ENCODE measurements around the gene TEX48. TPM values are rescaled to one million over a fixed set of nuclear protein-coding genes. Genes with fewer than 3 reads are reported as not detected.

The TEX48 gene
- total and polyA plus RNA-seq, 2 experiments from 2014 or later, result not detected

DNA sequence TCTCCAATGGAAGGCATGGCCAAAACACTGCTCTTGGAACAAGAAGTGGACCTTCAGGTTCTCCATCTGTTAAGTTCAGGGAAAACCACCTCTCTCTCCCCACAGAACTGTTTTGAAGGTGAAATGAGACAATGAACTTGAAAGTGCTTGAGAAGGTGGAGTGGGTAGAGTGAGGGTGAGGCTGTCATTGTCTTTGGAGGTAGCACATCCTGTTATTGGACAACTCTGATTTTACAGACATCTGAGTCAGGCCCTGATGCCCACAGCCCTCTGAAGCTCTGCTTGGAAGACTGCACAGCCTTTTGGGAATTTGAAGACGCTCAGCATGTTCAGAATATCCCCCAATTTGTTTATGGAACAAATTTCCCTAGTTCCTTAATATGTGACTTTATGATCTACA lies 27.6 kb upstream of the TEX48 start (continued):
- no peak for TF ChIP-seq ZNF114 (CRISPR knock-in tag; IDR thresholded peaks at IDR 0.05)

DNA sequence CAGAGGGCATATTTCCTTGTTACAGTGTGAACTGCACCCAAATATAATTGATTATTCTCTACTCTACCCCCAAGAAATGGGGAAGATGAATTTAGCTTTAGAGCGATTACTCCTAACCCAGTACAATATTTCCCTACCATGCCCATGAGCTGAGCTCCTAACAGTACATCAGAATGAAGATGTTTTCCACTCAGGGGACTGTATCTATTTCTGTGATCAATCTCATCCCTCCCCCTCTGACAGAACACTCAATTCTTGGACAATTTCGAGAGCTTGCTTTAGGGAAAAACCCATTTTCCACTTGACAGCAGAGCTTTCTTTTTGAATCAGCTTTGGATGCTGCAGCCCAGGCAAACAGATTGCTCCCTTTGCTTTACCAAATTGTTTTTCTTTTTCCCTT lies 24.7 kb upstream of the TEX48 start:
- H3K27me3 Mint-ChIP-seq (ENCODE audit: insufficient read depth, low read depth, poor library complexity), result no peaks in the 10 kb centered on the region
- H3K27ac Mint-ChIP-seq, result no peak overlapping the region
- no peaks in the 10 kb centered on the region for H3K9me2 ChIP-seq (ENCODE audit: insufficient read depth)
- no peaks in the 10 kb centered on the region; the same call in 2 of the 3 replicates for H3K9me3 Mint-ChIP-seq
- H4K20me1 ChIP-seq (replicated peaks; ENCODE audit: insufficient read depth), result no peaks in the 10 kb centered on the region
- no peaks in the 10 kb centered on the region for H3K4me1 ChIP-seq (ENCODE audit: insufficient read depth)
- H3K27ac ChIP-seq (ENCODE audit: low read depth), result no peak overlapping the region
- H3K4me2 ChIP-seq, result no peak overlapping the region
- no peaks in the 10 kb centered on the region for H3K36me3 ChIP-seq (ENCODE audit: insufficient read depth)
- H3F3A ChIP-seq (replicated peaks; ENCODE audit: low read depth), result no peaks in the 10 kb centered on the region
- no peak for DNase-seq (ENCODE audit: low spot score)
- no peak overlapping the region for H3K4me3 Mint-ChIP-seq
- no peaks in the 10 kb centered on the region for H3K79me2 ChIP-seq (replicated peaks; ENCODE audit: insufficient read depth)
- no peaks in the 10 kb centered on the region for H3K4me1 Mint-ChIP-seq
- H2AFZ ChIP-seq, result no peak overlapping the region; the same call in 1 of the 2 replicates
- no peaks in the 10 kb centered on the region for H3K27me3 ChIP-seq (ENCODE audit: insufficient read depth)
- no peak overlapping the region for H3K4me3 ChIP-seq
- H3K36me3 Mint-ChIP-seq (ENCODE audit: low read depth), result no peaks in the 10 kb centered on the region
- ATAC-seq, result no peak
- TF ChIP-seq JUNB (IDR thresholded peaks at IDR 0.05; ENCODE audit: unreplicated experiment) (no peak), ZNF114 (CRISPR knock-in tag; IDR thresholded peaks at IDR 0.05) (no peak), CREB1 (CRISPR knock-in tag; IDR thresholded peaks at IDR 0.05; ENCODE audit: low read depth) (no peak), POLR2AphosphoS5 (IDR thresholded peaks at IDR 0.05; ENCODE audit: low read depth) (no peak), NANOG (IDR thresholded peaks at IDR 0.05; ENCODE audit: borderline replicate concordance) (no peak), ZNF331 (CRISPR knock-in tag; IDR thresholded peaks at IDR 0.05; ENCODE audit: low read depth) (no peak), STAT1 (IDR thresholded peaks at IDR 0.05; ENCODE audit: unreplicated experiment) (no peak), EZH2phosphoT487 (IDR thresholded peaks at IDR 0.05; ENCODE audit: unreplicated experiment) (no peak), EZH2 (IDR thresholded peaks at IDR 0.05; ENCODE audit: low read depth, unreplicated experiment) (no peak)
- TF ChIP-seq, protein P1, sequence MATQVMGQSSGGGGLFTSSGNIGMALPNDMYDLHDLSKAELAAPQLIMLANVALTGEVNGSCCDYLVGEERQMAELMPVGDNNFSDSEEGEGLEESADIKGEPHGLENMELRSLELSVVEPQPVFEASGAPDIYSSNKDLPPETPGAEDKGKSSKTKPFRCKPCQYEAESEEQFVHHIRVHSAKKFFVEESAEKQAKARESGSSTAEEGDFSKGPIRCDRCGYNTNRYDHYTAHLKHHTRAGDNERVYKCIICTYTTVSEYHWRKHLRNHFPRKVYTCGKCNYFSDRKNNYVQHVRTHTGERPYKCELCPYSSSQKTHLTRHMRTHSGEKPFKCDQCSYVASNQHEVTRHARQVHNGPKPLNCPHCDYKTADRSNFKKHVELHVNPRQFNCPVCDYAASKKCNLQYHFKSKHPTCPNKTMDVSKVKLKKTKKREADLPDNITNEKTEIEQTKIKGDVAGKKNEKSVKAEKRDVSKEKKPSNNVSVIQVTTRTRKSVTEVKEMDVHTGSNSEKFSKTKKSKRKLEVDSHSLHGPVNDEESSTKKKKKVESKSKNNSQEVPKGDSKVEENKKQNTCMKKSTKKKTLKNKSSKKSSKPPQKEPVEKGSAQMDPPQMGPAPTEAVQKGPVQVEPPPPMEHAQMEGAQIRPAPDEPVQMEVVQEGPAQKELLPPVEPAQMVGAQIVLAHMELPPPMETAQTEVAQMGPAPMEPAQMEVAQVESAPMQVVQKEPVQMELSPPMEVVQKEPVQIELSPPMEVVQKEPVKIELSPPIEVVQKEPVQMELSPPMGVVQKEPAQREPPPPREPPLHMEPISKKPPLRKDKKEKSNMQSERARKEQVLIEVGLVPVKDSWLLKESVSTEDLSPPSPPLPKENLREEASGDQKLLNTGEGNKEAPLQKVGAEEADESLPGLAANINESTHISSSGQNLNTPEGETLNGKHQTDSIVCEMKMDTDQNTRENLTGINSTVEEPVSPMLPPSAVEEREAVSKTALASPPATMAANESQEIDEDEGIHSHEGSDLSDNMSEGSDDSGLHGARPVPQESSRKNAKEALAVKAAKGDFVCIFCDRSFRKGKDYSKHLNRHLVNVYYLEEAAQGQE (IDR thresholded peaks at IDR 0.05; ENCODE audit: unreplicated experiment), result no peak
- TF ChIP-seq, protein P2, sequence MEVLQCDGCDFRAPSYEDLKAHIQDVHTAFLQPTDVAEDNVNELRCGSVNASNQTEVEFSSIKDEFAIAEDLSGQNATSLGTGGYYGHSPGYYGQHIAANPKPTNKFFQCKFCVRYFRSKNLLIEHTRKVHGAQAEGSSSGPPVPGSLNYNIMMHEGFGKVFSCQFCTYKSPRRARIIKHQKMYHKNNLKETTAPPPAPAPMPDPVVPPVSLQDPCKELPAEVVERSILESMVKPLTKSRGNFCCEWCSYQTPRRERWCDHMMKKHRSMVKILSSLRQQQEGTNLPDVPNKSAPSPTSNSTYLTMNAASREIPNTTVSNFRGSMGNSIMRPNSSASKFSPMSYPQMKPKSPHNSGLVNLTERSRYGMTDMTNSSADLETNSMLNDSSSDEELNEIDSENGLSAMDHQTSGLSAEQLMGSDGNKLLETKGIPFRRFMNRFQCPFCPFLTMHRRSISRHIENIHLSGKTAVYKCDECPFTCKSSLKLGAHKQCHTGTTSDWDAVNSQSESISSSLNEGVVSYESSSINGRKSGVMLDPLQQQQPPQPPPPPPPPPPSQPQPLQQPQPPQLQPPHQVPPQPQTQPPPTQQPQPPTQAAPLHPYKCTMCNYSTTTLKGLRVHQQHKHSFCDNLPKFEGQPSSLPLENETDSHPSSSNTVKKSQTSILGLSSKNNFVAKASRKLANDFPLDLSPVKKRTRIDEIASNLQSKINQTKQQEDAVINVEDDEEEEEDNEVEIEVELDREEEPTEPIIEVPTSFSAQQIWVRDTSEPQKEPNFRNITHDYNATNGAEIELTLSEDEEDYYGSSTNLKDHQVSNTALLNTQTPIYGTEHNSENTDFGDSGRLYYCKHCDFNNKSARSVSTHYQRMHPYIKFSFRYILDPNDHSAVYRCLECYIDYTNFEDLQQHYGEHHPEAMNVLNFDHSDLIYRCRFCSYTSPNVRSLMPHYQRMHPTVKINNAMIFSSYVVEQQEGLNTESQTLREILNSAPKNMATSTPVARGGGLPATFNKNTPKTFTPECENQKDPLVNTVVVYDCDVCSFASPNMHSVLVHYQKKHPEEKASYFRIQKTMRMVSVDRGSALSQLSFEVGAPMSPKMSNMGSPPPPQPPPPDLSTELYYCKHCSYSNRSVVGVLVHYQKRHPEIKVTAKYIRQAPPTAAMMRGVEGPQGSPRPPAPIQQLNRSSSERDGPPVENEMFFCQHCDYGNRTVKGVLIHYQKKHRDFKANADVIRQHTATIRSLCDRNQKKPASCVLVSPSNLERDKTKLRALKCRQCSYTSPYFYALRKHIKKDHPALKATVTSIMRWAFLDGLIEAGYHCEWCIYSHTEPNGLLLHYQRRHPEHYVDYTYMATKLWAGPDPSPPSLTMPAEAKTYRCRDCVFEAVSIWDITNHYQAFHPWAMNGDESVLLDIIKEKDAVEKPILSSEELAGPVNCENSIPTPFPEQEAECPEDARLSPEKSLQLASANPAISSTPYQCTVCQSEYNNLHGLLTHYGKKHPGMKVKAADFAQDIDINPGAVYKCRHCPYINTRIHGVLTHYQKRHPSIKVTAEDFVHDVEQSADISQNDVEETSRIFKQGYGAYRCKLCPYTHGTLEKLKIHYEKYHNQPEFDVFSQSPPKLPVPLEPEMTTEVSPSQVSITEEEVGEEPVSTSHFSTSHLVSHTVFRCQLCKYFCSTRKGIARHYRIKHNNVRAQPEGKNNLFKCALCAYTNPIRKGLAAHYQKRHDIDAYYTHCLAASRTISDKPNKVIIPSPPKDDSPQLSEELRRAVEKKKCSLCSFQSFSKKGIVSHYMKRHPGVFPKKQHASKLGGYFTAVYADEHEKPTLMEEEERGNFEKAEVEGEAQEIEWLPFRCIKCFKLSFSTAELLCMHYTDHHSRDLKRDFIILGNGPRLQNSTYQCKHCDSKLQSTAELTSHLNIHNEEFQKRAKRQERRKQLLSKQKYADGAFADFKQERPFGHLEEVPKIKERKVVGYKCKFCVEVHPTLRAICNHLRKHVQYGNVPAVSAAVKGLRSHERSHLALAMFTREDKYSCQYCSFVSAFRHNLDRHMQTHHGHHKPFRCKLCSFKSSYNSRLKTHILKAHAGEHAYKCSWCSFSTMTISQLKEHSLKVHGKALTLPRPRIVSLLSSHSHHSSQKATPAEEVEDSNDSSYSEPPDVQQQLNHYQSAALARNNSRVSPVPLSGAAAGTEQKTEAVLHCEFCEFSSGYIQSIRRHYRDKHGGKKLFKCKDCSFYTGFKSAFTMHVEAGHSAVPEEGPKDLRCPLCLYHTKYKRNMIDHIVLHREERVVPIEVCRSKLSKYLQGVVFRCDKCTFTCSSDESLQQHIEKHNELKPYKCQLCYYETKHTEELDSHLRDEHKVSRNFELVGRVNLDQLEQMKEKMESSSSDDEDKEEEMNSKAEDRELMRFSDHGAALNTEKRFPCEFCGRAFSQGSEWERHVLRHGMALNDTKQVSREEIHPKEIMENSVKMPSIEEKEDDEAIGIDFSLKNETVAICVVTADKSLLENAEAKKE (CRISPR knock-in tag; IDR thresholded peaks at IDR 0.05), result no peak
- TF ChIP-seq, protein P3, sequence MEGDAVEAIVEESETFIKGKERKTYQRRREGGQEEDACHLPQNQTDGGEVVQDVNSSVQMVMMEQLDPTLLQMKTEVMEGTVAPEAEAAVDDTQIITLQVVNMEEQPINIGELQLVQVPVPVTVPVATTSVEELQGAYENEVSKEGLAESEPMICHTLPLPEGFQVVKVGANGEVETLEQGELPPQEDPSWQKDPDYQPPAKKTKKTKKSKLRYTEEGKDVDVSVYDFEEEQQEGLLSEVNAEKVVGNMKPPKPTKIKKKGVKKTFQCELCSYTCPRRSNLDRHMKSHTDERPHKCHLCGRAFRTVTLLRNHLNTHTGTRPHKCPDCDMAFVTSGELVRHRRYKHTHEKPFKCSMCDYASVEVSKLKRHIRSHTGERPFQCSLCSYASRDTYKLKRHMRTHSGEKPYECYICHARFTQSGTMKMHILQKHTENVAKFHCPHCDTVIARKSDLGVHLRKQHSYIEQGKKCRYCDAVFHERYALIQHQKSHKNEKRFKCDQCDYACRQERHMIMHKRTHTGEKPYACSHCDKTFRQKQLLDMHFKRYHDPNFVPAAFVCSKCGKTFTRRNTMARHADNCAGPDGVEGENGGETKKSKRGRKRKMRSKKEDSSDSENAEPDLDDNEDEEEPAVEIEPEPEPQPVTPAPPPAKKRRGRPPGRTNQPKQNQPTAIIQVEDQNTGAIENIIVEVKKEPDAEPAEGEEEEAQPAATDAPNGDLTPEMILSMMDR (conservative IDR thresholded peaks at IDR 0.05; ENCODE audit: low read depth in 2 of 2), result no peak
- TF ChIP-seq, protein P4, sequence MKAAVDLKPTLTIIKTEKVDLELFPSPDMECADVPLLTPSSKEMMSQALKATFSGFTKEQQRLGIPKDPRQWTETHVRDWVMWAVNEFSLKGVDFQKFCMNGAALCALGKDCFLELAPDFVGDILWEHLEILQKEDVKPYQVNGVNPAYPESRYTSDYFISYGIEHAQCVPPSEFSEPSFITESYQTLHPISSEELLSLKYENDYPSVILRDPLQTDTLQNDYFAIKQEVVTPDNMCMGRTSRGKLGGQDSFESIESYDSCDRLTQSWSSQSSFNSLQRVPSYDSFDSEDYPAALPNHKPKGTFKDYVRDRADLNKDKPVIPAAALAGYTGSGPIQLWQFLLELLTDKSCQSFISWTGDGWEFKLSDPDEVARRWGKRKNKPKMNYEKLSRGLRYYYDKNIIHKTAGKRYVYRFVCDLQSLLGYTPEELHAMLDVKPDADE (IDR thresholded peaks at IDR 0.05), result no peak
